GM19328 (cell line): ENCODE measurements around the gene ALOX15B.
"Not testable (repeated sequence)": the region's sequence is repeated elsewhere in the genome, so short reads cannot be mapped to it uniquely, and the experiment has no call there.

ENCODE experiments used
- ATAC-seq: cut with Tn5 transposase; IDR thresholded peaks from one replicate; pipeline ENCODE4 v1.9.1; 2021; ENCODE audit warnings: mild to moderate bottlenecking, moderate library complexity; ENCODE audit not compliant: unreplicated experiment

ALOX15B gene

GRCh38 chr17:8077939-8078338 lies 39.1 kb downstream of the ALOX15B start:
- not testable (repeated sequence) for ATAC-seq

- ATAC-seq = no peak
Measured at GRCh38 chr17:8079291-8080207, 40.7 kb downstream of the ALOX15B start.

GRCh38 chr17:8080208-8080798 lies 41.4 kb downstream of the ALOX15B start:
- no peak for ATAC-seq

GRCh38 chr17:8080799-8081219 lies 42.0 kb downstream of the ALOX15B start:
- no peak for ATAC-seq

- no peak for ATAC-seq
Measured at GRCh38 chr17:8081876-8082275, 43.0 kb downstream of the ALOX15B start.

GRCh38 chr17:8082292-8082691 lies 43.4 kb downstream of the ALOX15B start:
- ATAC-seq = no peak

- ATAC-seq = no peak
Measured at GRCh38 chr17:8084250-8084649, 45.4 kb downstream of the ALOX15B start.

GRCh38 chr17:8087075-8087951 lies 48.5 kb downstream of the ALOX15B start, which contains the start of gene ALOX12B:
ALOX12B (minus strand) TSS chr17:8087716; CDS start chr17:8087442, 274 bp downstream.
- ATAC-seq = no peak

- no peak for ATAC-seq
Measured at GRCh38 chr17:8087952-8088230, 49.0 kb downstream of the ALOX15B start.

- ATAC-seq = no peak
Measured at GRCh38 chr17:8089728-8090127, 50.9 kb downstream of the ALOX15B start.

GRCh38 chr17:8091033-8091687 lies 52.3 kb downstream of the ALOX15B start:
- no peak for ATAC-seq

- ATAC-seq = no peak
Measured at GRCh38 chr17:8095361-8095760, 56.5 kb downstream of the ALOX15B start.

- ATAC-seq = no peak
Measured at GRCh38 chr17:8096541-8096940, 57.7 kb downstream of the ALOX15B start.
